Measurements from ENCODE around the gene PDXK.

Gene PDXK

DNA sequence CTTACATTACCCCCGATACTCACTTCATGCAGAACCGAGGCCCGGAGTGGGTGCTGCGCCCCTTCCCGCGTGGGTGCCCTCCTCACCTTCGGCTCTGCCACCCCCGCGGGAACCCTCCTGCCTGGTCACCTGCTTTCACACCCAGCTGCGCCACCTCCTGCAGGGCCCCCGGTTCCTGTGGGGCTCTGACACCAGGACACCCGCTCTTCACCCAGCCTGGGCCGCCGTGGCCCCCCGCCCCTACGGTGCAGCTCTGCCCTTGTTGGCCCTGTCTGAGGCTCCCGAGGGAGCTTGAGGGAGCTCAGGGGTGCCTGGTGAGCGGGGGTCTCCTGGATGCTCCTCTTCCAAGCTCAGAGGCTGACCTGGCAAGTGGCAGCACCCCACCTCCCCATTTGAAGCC is 89.4 kb downstream of the PDXK start:
- no peak for DNase-seq

DNA sequence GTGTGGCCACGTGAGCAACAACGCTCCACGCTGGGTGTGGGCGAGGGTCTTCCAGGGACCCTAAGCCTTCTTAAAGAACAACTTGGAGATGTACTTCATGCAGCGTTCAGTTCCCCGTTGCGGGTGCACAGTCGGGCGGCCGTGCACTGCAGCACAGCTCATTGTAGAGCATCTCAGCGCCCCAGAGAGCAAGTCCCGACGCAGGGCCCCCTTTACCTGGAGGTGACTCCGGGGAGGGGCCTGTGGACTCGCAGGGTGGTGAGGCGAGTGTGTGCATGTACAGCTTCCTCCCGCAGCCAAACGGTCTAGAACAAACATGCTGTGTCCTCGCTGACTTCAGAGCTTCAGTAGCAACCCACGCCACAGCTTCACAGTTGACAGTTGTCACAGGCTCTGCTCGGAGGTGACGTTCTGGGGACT is 89.9 kb downstream of the PDXK start:
- DNase-seq: no peak

GRCh38 chr21:43809346-43809799 is 90.4 kb downstream of the PDXK start:
- no peak for DNase-seq

GRCh38 chr21:43809853-43810504 is 91.0 kb downstream of the PDXK start:
- no peak for DNase-seq

DNA sequence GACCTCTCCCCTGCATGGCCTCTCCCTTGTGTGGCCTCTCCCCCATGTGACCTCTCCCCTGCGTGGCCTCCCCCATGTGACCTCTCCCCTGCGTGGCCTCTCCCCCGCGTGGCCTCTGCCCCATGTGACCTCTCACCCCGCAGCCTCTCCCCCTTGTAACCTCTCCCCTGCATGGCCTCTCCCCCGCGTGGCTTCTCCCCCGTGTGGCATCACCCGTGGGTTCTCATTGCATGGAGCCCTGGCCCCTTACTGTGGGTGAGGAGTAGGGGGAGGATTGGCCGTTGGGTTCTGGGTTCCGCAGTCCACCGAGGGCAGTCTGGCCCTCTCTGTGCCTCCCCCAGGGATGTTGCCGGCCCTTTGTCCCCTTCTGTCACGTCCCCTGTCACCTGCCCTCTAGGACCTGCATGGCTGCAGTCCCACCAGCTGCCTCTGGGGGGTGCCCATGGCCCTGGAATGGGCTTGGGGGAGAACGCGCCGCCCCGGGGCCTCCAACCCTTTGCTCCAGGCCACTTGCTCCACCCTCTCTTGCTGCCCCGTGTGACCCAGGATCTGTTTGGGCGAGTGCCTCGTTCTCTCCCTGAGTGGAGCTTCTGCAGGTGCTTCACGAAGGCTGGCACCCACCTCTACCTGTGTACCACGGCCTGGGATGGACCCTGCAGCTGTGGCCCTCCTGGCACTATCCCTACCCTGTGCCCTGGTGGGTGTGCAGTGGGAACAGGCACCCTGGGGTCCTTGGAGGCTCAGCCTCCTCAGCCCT is 91.8 kb downstream of the PDXK start:
- DNase-seq: peak; percentile 75 to 85 (median 82)

DNA sequence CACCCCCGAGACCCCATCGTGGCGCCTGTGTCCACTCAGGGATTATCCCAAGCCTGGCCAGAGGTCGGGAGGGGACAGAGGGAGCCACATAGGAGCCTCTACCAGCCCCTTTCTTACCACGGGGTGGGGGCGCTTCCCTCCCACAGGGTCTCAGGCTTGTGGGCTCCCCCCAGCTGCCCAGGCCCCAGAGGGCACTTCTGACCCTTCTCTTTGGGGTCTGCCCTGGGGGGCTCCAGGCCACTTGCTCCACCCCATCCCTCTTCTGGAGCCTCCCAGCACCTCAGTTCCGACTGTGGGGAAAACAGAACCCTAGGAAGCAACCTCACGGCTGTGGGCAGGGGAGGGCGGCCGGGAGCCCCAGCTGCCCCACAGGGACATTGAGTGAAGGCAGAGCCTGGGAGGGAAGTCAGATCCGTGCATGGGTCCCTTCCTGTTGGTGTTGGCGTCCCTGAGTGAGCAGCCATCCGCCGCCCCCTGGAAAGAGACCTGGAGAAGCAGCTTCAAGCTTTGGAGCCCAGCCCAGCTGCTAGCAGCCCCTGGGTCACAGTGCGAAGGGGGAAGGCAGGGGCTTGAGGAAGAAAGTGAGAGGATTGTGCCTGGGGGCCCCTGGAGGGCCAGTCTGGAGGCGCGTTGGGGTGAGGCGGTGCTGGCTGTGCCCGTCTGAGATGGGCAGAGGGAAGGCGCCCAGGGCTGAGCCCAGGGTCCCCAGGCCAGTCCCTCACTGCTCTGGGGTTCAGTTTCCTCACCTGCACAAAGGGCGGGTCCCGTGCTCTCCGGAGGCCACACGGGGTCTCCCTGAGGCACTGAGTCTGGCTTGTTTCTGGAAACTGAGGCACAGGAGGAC is 92.6 kb downstream of the PDXK start:
- DNase-seq: peak in 2 of 3 experiments; percentile 47 to 50

All from NCI-H1417 (cell line).